ENCODE data around the gene TLR3. TPM values are rescaled to one million over a fixed set of nuclear protein-coding genes. Genes with fewer than 3 reads are reported as not detected.

TLR3 gene
- total RNA-seq (10 to 100 TPM in 7 of 9 donors, 1 to 10 TPM in 2; 7.0 to 27.2 (median 14.0) TPM), polyA plus RNA-seq (10 to 100 TPM in 1 of 3 donors, 1 to 10 TPM in 2; 1.3 to 17.9 (median 1.9) TPM)
- long read RNA-seq, donor 1, result 0 reads
- long read RNA-seq, donor 2, result 0 reads
- long read RNA-seq, donor 3, full-length matches to known transcripts, result 4 of 4 reads
- long read RNA-seq, donor 3, partial matches to known transcripts, result 0 of 4 reads
- long read RNA-seq, donor 3, other reads (novel, unspliced or antisense), result 0 of 4 reads
- long read RNA-seq, donor 4, full-length matches to known transcripts, result 2 of 3 reads
- long read RNA-seq, donor 4, partial matches to known transcripts, result 0 of 3 reads
- long read RNA-seq, donor 4, other reads (novel, unspliced or antisense), result 1 of 3 reads
- long read RNA-seq, donor 5, full-length matches to known transcripts, result 11 of 12 reads
- long read RNA-seq, donor 5, partial matches to known transcripts, result 1 of 12 reads
- long read RNA-seq, donor 5, other reads (novel, unspliced or antisense), result 0 of 12 reads
- long read RNA-seq, donor 6, partial matches to known transcripts, result 2 of 3 reads
- long read RNA-seq, donor 6, other reads (novel, unspliced or antisense), result 1 of 3 reads
- long read RNA-seq, donor 7, result 0 reads
- long read RNA-seq, donor 8, result 0 reads
- long read RNA-seq, donor 9, full-length matches to known transcripts, result 1 of 1 reads
- long read RNA-seq, donor 9, partial matches to known transcripts, result 0 of 1 reads
- long read RNA-seq, donor 9, other reads (novel, unspliced or antisense), result 0 of 1 reads
- long read RNA-seq, donor 10, result 0 reads

DNA sequence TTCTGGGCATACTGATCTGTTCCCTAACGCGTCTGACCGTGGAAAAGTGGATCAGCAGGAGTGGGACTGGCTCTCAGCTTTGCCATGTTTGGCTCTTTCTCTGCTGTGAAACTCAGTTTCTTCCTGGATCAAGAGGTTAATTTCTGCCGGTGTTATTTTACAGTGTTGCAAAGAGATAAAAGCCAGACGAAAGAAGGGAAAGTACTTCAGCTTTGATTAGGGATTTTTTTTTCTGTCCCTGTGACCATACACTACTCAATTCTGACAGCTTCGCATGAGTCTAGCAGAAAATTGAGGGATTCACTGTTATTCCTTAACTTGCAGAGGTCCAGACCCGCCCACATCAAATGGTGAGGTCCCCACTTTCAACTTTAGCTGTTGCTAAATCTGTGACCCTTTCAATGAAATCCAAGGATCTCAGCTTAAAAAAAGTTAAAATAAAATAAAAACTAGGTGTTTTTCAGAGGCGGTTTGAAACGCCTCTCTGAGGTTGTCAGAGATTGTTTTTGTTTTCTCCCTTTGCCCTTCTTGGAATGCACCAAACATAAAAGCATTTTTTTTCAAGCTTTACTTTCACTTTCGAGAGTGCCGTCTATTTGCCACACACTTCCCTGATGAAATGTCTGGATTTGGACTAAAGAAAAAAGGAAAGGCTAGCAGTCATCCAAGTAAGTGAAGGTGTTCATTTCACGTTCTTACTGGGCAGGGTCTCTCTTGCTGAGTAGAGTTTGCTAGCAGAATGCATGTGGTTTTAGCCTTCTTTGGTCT is at the start of gene TLR3:
Gene TLR3, plus strand, starts transcription at position 576 of the 768 bp plus-strand sequence. CDS start 7,464 bp downstream, outside the sequence.
- peak in 3 of 7 donors; percentile 20 to 35 (median 31) for DNase-seq
- 2 to 4% (median 3%) methylated on average over 12 of the region's 12 CpGs for WGBS, 4 donors

DNA sequence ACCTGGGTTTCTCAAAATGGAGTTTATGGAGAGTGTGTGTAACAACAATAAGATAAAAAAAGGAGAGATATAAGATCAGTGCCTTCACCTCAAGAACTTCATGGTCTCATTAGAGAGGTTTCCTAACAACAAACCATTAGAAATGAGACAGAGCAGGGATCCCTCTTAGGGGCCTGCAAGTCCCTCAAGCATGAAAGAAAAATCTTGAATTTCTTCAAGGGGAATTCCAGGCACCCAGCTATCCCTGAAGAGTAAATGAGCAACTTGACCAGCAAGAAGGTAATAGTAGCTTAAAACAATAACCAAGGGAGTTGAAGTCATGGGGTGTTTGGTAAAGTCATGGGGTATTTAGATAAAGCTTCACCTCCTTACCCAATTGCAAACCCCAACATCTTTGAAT is 49.7 kb upstream of the TLR3 start:
- Histone ChIP-seq H3K27me3 (no peaks in the 10 kb centered on the region), H3K36me3 (replicated peaks in 1 of 2) (no peaks in the 10 kb centered on the region), H3K27ac (peak overlapping the region in 1 of 5 donors; percentile 8), H3K4me3 (no peak overlapping the region), H3K4me1 (replicated peaks in 1 of 2) (peaks cover 13 to 26% of the 10 kb centered on the region in 2 donors), H3K9me3 (replicated peaks in 1 of 3) (no peaks in the 10 kb centered on the region)
- TF ChIP-seq, protein P1, sequence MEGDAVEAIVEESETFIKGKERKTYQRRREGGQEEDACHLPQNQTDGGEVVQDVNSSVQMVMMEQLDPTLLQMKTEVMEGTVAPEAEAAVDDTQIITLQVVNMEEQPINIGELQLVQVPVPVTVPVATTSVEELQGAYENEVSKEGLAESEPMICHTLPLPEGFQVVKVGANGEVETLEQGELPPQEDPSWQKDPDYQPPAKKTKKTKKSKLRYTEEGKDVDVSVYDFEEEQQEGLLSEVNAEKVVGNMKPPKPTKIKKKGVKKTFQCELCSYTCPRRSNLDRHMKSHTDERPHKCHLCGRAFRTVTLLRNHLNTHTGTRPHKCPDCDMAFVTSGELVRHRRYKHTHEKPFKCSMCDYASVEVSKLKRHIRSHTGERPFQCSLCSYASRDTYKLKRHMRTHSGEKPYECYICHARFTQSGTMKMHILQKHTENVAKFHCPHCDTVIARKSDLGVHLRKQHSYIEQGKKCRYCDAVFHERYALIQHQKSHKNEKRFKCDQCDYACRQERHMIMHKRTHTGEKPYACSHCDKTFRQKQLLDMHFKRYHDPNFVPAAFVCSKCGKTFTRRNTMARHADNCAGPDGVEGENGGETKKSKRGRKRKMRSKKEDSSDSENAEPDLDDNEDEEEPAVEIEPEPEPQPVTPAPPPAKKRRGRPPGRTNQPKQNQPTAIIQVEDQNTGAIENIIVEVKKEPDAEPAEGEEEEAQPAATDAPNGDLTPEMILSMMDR (IDR thresholded peaks at IDR 0.05), result no peak
- TF ChIP-seq POLR2A (IDR thresholded peaks at IDR 0.05), result no peak
- intact Hi-C loops (cut with DNase I), result no loop called here
- no peak for DNase-seq

More for the DNA sequence above, at the start of gene TLR3:
- Histone ChIP-seq H3K4me3 (peak within 1 kb of the TSS; percentile 51 to 76 (median 55)), H3K27ac (peak within 1 kb of the TSS in 4 of 5 donors; percentile 21 to 73 (median 62)), H3K4me1 (replicated peaks in 1 of 2) (peaks cover 6 to 14% of the 10 kb centered on the region in 2 donors), H3K27me3 (no peaks in the 10 kb centered on the region), H3K36me3 (replicated peaks in 1 of 2) (no peaks in the 10 kb centered on the region), H3K9me3 (replicated peaks in 1 of 3) (no peaks in the 10 kb centered on the region)
- peak in 1 of 2 donors; percentile 38 for TF ChIP-seq POLR2A (IDR thresholded peaks at IDR 0.05)
- TF ChIP-seq, protein P1 (IDR thresholded peaks at IDR 0.05), result no peak
- intact Hi-C loops (cut with DNase I), result no loop called here

DNA sequence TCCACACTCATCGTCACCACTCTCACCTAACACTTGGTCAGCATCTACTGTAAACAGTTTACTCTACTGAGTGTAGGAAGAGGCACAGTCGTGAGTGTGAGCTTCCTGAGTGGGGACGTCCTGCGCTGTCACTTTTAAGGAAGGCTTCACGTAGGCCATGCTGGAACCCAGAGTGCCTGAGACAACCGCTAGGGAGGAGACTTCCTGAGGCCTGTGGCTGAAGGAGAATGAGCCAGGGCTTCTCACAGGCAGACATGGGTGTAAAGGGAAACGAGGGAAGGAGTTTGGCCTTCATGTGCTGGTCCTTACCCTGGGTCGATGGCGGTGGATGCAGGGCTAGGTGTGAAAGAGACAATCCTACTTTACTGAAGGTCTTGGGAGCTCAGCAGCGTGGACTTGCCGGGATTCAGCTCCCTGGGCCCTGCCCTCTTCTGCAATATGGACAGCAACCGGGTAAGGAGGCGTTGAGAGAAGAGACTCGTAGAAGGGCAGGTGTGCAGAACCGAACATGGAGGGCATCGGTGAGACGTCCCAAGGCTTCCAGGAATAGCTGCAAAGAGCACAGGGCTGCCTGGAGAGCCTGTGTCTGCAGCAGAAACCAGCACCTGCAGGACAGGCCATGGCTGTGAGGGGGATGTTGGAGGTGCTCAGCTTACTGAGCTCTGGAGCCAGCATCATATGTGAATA is 48.7 kb upstream of the TLR3 start:
- DNase-seq, result no peak
- H3K4me1 ChIP-seq (replicated peaks in 1 of 2), result peaks cover 13 to 26% of the 10 kb centered on the region in 2 donors
- no peaks in the 10 kb centered on the region for H3K27me3 ChIP-seq
- H3K27ac ChIP-seq, result peak overlapping the region in 3 of 5 donors; percentile 13 to 77 (median 71)
- no peaks in the 10 kb centered on the region for H3K36me3 ChIP-seq (replicated peaks in 1 of 2)
- intact Hi-C loops (cut with DNase I), result loop anchor here (10.0 kb wide), 2 partner anchors 235 to 375 kb away; no protein-coding TSS in a partner anchor
- H3K4me3 ChIP-seq, result no peak overlapping the region
- H3K9me3 ChIP-seq (replicated peaks in 1 of 3), result no peaks in the 10 kb centered on the region
- TF ChIP-seq, protein P1 (IDR thresholded peaks at IDR 0.05), result no peak
- TF ChIP-seq POLR2A (IDR thresholded peaks at IDR 0.05), result no peak
- WGBS, 4 donors, result 92 to 97% (median 94%) methylated on average over 17 of the region's 17 CpGs

All from adrenal gland (tissue), 19 donors.